SW 1271 (cell line): Measurements from ENCODE around the gene STAT5B.
A peak's percentile ranks its signal among the peaks of the same experiment; 100 is the strongest.
"Not testable (repeated sequence)": the region's sequence is repeated elsewhere in the genome, so short reads cannot be mapped to it uniquely, and the experiment has no call there.

Experiments used
- DNase-seq, 2 experiments: peaks; one replicate each; lab custom pipeline; 2025; lab: John Stamatoyannopoulos, UW

STAT5B gene

DNA sequence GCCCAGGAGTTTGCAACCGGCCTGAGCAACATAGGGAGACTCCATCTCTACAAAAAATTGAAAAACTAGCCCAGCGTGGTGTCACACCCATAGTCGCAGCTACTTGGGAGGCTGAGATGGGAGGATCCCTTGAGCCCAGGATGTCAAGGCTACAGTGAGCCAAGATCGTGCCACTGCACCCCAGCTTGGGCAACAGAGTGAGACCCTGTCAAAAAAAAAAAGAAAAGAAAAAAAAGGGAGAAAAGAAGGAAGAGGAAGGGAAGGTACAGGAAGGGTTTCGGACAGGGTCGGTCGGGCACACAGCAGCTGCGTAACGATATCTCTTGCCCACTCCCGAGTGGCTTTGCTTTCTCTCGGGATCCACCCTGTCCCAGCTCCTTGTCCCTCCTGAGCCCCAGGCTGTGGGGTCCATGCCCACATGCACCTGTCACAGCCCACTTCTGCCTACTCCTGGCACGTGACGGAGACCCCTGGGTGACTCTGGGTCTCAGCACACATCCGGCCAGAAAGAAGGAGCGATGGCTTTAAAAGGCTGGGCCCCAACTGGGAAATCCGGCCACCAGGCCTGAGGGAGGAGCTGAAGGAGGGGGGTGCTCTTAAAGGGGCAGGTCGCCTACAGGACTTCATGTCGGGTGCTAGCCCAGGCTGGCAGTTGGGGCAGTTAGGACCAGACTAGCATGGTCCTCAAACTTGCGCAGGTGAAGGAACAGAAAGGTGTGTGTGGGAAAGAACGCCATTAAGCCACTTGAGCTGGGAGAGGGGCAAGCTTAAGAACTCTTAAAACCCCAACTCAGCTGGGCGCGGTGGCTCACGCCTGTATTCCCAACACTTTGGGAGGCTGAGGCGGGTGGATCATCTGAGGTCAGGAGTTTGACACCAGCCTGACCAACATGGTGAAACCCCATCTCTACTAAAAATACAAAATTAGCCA is 82.0 kb downstream of the STAT5B start, which contains the start of gene GHDC:
Gene GHDC (minus strand): TSS at position 526 of the 931 bp plus-strand sequence. CDS start 913 bp downstream, outside the sequence.
- DNase-seq, result peak; percentile 46 to 79

DNA sequence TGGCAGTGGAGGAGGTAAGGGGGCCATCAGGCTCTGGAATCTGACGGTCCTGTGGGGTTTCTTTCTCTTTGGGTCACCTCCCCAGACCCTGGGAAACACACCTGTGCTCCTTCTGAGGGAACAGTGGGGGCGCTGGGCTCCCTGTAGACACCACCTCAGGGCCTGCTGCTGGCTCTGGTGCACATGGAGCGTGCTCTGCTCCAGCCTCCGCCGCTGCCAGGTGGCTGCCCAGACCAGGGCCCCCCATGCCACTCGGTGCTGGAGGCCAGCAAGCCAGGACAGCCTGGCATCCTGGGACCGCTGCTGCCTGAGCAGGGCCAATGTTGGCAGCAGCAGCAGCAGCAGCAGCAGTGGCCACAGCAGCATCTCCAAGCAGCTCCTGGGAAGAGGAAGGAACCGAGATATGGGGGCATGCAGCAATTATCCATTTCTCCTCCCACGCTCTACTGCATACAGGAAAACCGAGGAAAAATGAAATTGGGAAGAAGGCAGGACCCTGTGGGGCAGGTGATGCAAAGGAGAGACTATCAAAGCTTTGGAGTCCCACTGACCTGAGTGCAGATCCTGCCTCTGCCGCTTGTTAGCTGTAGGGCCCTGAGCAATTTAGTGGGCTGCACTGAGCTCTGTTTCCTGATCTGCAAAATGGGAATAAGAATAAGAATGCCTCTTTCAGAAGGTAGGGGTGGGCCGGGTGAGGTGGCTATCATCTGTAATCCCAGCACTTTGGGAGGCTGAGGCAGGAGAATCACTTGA is 82.8 kb downstream of the STAT5B start:
- no peak for DNase-seq

DNA sequence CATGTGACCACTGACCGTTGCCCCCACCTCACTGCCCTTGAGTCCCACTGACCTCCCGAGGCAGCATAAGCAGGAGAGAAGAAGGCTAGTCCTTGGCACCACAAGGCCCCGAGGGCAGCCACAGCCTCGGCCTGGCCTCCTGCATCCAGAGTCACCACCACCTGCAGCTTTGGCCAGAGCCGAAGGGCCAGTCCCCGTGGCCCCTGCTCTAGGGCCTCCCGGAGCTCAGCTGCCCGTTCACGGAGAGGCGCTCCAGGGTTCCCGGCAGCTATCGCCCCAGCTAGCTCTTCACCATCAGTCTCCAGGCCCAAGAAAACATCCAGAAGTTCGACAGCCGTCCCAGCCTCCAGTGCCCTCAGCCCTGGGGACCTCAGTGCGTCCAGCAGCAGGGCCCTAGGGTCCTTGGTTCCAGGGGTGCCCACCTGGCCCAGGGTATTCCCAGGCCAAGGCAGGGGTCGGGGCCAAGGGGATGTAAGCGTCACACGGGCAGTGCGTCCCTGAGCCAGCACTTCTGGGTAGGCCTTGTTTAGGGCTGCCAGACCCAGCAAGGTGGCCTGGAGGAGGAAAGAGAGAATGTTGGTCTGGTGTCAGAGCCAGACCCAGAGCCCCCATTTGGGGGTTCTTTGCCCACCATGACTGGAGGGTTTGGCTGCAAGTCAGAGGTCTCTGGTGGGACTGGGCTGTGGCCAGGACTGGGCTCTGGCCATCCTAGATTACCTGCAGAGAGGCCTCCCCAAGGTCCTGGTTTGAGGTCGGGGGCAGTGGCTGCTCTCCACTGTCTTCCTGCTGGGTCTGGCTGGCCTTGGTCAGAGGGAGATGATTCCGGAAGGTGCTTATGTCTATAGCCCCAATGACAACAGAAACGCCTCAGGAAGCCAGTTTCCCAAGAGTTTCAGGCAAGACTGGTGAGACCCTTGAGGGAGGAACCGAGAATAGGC is 83.7 kb downstream of the STAT5B start:
- DNase-seq, result no peak

DNA sequence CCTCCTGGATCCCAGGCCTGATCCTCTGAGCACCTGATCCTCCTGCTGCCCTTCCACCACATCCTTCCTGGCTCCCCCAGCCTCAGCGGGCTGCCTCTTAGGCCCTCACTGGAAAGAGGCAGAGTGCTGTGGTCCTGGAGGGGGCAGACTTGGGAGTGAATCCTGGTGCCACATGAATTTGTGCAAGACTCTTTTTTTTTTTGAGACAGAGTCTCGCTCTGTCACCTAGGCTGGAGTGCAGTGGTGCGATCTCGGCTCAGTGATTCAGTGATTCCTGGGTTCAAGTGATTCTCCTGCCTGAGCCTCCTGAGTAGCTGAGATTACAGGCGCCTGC is 84.9 kb downstream of the STAT5B start:
- no peak for DNase-seq

DNA sequence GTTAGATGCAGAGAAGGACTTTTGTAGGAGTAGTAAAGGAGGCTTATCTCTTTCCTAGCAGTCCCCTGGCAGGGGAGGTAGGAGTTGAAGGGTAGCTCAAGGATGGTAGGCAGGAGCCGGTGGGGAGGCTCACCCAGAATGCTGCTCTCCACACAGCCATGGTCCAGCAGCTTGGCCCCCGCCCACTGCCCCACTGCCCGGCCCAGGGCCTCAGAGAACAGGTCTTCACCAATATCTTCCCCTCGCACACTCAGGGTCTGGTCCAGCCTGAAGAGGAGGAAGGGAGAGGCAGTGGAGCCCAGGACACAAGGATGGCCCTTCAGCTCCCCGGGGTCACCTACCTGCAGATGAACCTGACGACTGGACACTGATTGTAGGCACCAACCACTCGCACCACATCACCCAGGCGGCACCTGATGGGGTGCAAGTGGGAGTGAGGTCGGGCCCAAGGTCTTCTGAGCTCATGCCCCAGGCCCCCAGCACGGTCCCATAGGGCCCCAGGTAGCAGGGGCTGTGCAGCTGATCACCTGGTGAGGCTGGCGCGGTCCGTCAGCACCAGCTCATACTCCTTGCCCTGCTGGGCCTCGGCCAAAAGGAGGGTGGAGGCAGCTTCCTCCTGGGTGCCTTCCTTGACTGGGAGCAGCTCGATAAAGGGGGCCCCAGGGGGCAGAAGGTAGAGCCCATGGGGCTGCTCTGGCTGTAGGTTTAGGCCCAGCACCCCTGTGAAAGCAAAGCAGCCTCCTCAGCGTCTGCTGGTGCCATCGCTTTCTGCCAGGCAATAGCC is 85.5 kb downstream of the STAT5B start:
- no peak for DNase-seq

DNA sequence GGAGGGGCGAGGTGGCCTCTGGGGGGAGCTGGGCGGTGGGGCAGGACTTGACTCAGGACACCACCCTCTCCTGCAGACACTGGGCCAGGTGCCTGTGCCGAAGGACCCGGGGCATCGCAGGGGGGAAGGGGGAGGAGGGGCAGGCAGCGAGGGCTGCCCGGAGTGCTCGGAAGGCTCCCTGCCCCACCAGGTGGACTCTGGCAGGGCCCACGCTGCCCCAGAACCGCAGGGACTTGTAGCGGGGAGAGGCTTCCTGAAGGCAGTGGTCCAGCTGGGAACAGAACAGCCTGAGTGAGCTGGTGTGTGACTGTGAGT is 86.6 kb downstream of the STAT5B start:
- DNase-seq, result no peak

DNA sequence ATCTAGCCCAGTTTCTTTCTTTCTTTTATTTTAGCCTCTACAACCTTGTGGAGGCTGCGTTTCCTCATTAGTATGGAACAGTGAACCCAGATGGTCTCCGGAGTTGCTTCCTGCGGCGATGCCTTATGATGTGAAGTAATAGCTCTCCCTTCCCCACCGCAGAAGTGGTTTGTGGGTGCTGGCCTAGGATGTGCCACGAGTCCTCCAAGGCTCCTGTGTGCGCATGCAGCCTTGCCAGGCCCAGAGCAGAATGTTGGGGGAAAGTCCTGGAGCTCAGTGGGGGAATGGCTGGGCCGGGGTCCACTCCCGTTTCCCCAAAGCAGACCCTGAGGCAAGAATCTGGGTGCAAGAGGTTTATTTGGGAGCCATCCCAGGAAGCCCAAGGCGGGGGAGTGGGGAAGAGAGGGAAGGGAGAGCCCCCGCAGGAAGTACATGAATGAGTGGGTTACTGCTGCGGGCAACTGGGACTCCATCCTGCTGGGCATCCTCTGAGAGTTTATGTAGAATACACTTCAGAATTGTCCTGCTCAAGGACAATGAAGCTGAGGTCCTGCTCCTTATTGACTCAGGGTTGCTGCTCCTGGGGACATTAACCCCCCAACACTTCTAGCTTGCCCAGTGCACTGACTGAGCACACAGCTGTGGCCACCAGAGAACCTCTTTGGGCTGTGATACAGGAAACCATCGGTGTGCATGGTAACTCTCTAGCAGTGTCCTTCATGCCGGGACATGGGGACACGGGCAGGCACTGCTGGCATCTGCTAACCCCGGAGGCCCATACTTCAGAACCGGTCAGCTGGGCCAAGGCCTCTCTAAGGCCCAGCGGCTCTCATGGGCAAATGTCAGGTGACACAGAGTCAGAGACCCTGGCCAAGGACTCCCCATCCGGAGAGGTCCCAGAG is 87.2 kb downstream of the STAT5B start:
- DNase-seq, result no peak

DNA sequence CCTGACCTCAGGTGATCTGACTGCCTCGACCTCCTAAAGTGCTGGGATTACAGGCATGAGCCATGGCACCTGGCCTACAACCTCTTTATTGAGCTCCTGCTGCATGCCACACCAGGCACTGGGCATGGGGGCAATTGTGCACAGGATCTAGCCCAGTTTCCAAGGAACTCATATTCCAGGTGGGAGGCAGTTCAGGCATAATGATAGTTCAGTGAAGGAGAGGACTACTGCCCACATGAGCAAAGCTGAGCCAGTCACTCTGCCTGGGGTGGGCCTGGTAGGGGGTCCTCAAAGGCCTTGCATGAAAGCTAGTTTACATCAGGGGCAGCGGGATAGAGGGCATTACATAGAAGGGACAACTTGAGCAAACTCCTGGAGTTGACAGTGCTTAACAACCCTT is 88.4 kb downstream of the STAT5B start:
- no peak for DNase-seq

DNA sequence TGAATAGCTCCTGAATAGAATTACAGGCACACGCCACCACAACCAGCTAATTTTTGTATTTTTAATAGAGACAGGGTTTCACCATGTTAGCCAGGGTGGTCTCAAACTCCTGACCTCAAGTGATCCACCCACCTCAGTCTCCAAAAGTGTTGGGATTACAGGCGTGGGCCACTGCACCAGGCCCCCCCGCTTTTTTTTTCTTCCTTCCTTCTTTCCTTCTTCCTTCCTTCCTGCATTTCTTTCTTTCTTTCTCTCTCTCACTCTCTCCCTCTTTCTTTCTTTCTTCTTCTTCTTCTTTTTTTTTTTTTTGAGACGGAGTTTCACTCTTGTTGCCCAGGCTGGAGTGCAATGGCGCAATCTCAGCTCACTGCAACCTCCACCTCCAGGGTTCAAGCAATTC is 90.0 kb downstream of the STAT5B start:
- DNase-seq, result not testable (repeated sequence)

DNA sequence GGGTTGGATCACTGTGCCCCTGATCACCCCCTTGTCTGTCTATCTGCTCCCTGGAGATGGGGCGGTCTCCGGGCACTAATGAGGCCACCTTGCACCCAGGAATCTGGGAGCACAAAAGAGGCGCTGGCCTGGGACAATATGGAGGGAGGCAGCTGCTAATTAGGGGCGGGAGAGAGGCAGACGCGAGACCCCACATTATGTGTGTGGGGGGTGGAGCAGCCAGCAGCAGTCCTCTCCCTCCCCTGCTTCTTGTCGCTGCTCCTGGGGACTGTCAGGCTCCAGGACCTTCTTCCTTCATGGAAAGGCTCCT is 90.6 kb downstream of the STAT5B start:
- DNase-seq, result no peak

DNA sequence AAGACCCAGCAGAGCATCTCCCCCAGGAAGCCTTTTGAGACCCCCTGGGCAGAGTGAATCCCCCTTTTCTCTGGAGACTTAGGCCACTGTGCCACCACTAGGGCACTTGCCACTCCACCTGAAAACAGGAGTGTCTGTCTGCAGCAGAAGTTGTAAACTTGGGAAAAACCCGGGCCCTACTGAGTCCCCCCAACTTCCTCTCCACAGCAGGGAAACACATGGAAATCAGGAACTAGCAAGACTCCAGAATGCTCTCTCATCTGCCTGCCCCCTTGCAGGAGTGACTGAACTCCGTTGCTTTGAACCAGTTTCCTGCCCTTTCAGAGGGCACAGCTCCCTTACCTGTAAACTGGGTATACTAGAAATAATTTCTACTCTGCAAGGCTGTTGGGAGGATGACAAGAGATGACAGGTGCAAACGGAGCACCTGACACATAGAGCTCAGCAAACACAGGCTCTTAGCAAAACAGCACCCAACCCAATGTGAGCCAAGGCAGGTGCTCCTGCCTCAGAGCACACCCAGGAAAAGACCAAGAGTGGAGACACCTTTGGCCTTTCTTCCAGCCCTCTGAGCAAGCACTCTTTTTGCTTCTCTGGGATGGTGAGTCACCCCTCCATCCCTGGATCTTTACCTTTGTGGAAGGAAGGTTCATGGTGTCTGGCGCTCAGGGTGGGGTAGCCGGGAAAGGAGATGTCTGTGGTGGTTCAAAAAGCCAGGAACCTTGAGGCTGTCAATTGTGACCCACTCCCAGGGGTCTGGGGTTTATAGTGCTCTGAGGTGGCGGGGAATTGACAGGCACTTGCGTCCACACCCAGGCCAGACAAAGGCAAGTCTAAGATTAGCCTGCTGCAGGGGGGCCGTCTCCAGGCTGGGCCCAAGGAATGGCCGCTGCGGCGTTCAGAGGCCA is 91.2 kb downstream of the STAT5B start, which contains the start of gene HCRT:
Gene HCRT (minus strand): TSS at position 740 of the 908 bp plus-strand sequence. CDS start 87 bp downstream, at position 653.
- DNase-seq, result no peak

DNA sequence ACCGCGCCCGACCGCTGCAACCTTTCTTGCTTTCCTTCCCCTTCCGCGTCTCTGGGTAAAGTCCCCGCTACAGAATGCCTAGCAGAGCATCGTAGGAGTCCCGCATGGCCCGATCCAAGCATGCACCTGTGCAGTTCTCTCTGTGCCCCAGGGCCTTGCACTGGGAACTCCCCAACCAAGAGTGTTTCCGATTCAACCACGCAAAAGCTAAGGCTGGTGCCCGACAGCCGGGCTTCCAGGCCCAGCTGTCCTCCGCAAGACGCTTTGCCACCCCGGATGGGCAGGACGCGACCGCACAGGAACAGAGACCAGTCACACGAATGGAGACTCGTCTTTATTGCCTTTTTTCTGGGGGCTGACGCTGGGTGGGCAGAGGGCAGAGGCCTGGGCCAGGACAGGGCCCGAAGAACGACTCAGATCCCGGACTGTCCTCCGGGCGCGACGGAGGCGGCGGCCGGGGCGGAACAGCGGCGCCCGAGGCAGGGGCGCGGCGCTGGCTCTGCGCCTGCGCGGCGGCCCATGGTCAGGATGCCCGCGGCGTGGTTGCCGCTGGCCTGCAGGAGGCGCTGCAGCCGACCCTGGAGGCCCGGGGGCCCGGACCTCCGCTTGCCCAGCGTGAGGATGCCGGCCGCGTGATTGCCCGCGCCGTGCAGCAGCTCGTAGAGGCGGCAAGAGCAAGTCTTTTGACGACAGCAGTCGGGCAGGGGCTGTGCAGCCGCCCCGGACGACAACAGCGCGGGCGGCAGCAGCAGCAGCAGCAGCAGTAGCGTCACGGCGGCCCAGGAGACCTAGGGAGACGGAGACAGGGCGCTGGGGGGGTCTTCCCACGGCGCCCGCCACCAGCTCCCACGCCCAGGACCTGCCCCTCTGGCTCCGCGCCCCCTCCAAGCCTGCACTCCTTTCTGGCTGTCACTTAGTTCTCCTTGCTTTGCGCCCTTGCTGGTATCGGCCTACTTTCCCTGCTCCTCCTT is 92.2 kb downstream of the STAT5B start:
- no peak for DNase-seq

DNA sequence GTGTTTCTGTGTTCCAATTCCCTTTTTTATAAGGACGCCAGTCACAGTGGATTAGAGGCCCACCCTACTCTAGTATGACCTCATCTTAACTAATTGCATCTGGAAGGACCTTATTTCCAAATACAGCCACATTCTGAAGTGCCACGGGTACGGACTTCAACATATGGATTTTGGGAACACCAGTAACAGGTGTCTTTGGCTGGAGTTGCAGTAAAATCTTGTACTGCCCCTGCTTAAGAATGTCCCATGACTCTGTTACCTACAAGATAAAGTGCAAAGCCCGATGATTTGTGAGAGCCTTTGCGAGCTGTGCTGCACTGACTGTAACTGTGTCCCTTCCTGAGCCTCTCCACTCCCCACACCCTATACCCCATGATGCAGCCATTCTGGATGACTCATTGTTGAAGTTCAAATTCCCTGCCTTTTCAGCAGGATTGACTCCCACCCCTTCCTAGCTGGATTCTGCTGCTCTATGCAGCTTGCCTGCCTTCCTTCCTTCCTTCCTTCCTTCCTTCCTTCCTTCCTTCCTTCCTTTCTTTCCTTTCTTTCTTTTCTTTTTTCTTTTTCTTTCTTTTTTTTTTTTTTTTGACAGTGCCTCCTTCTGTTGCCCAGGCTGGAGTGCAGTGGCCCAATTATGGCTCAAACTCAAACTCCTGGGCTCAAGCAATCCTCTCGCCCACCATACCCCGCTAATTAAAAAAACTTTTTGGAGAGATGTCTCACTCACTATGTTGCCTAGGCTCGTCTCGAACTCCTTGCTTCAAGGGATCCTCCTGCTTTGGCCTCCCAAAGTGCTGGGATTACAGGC is 93.1 kb downstream of the STAT5B start:
- no peak for DNase-seq

DNA sequence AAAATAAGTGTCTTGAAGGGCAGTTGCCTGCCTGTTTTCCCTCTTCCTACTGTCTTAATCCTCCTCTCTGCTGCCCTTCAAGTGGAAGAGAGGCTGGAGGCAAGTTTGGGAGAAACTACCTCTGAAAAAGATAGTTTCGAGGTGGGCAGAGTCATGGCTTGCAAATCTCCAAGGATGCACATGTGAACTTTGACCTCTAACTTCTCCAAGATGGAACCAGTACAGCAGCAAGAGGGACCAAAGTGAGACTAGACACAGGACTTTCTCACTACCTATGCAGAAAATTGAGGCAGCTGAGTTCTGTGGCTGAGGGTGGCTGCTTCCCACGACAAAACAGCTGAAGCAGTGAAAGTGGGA is 94.4 kb downstream of the STAT5B start:
- no peak for DNase-seq

DNA sequence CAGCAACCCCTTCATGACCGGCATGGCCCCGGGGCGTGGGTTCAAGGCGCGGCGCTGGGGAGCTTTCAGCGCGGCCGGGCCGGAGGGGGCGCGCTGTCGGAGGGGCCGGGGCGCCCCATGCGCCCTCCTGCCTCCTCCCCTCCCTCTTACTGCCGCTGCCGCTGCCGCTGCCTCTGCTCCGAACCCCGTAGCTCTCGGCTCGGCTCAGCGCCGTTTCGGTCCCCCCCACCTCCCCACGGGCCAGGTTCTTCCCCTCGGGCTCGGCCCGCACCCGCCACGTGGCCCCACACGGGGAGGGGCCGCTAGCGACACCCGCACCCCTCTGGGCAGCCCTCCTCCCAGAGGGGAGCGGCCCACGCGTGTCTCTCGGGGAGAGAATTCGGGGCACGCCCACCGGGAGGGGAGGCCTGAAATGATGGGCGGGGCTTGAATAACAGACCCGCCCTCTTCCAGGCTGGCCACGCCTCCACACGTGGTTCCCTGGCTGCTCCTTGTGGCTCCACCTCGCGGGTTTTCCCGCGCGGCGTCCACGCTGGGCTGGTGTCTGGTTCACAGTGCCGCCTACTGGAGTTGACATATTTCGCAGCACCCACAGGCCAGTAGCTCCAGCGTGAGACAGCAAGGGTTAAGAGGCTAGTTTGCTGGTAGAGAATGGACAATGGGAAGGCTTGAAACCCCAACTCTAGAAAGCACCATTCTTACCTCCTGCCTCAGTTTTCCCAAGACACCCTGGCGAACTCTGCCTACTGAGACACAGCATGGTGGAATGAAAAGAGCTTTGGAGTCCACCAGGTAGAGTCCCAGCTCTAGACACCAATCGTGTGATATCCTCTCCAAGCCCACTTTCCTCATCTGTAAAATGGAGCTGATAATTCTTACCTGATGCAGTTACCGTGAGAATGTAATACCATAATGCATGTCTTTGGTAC is 95.0 kb downstream of the STAT5B start, which contains the start of gene KCNH4:
Gene KCNH4 (minus strand): TSS at position 221 of the 929 bp plus-strand sequence. CDS start 197 bp downstream, at position 24.
- peak in 1 of 2 experiments; percentile 34 for DNase-seq

DNA sequence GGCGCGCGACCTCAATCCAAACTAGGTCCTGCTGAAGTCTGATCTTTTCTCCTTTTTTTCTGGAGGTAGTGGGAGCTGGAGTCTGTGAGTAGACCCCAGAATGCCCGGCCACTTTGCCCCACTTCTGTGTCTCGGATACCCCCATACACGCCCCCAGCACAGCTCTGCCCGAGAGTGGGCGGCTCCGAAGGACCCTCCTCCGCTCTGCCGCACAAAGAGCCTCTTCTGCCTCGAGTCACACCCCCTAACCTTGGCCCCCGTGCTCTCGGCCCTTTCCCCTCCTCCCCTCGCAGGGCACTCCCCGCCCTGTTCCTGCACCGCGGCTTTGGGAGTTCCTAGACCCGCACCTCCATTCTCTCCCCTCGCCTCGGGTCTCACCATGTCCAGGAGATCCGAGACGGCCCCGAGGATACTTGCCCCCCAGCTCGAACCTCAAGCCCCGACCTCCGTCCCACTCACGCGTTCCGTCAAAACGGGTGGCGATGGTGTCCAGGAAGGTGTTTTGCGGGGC is 95.7 kb downstream of the STAT5B start:
- no peak for DNase-seq
